Ovary (tissue), 3 donors: ENCODE data around the gene CAMK2D.

Source experiments
- CTCF ChIP-seq, 3 donors: fragments of 450-650 bp in 2 of 3; fragments of 200-600 bp in 1 of 3; IDR thresholded peaks; one replicate each; pipeline versions ENCODE4 v1.5.1 to v1.8.0; 2016 to 2022; ENCODE audit warnings: antibody characterized with exemption in 3 of 3, mild to moderate bottlenecking in 1 of 3
- POLR2A ChIP-seq: fragments of 450-650 bp; IDR thresholded peaks from one replicate; pipeline ENCODE4 v1.6.1; 2017; ENCODE audit warnings: antibody characterized with exemption, mild to moderate bottlenecking, moderate library complexity
- donor health status: DM: no; HTN: no; CAD: no.

GRCh38 chr4:113769744-113770143 lies 8.2 kb upstream of the CAMK2D start:
- no peak for TF ChIP-seq CTCF (IDR thresholded peaks at IDR 0.05)
- no peak for TF ChIP-seq POLR2A
